Measurements from ENCODE around the gene ZFP36L1.
"Not testable (repeated sequence)": the region's sequence is repeated elsewhere in the genome, so short reads cannot be mapped to it uniquely, and the experiment has no call there.

ZFP36L1 gene

GRCh38 chr14:68766299-68767247 is 26.3 kb downstream of the ZFP36L1 start:
- no peak for DNase-seq (ENCODE audit: extremely low read depth in 1 of 2, low read depth in 1 of 2)

DNA sequence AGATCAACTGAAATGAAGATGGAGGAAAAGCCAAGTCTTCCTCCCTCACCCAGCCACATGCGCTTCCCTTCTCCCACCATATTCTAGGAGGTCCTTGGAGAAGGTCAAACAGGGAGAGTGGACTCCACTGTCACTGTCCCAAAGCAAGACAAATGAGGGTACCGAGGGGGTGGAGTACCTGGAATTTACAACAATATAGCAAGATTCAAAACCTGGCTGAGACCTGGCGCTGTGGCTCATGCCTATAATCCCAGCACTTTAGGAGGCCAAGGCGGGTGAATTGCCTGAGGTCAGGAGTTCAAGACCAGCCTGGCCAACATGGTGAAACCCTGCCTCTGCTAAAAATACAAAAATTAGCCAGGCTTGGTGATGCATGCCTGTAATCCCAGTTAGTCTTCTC is 29.0 kb downstream of the ZFP36L1 start:
- DNase-seq (ENCODE audit: extremely low read depth in 1 of 2, low read depth in 1 of 2), result not testable (repeated sequence)

GRCh38 chr14:68762953-68763764 is 29.7 kb downstream of the ZFP36L1 start:
- DNase-seq (ENCODE audit: extremely low read depth in 1 of 2, low read depth in 1 of 2), result no peak

DNA sequence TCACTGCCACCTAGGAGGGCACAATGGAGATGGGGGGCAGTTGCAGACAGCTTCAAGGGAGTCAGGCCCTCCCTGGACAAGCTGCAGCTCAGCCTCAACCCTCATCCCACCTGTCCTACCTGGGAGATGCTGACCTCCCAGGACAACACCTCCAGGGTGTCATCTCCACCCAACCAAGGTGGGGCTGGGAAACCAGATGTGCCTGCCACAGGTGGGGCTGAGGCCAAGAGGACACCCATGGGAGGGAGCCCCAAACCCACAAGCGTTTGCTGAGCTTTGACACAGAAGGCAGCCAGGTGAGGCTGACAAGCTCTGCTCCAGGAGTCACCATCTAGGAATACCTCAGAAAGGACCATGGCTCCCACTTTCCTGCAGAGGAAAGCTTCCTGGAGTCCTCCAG is 31.5 kb downstream of the ZFP36L1 start:
- no peak for DNase-seq (ENCODE audit: extremely low read depth in 1 of 2, low read depth in 1 of 2)

DNA sequence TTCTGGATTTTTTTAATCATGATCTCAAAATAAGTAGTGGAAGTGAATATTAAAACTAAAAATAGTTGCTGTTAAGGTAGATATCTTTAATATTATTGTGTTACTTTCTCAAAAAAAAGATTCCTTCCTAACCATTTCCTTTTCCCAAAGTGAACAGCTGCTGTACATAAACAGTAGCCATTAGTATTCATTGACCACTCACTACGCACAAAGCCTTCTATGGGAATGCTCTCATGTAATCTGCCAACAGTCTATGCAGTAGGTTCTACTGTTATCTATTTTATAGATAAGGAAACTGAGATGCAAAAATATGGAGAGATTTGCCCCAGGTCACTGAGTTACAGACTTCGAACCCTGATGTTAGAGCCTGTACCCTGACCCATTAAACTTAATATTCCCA is 32.1 kb downstream of the ZFP36L1 start:
- no peak for DNase-seq (ENCODE audit: extremely low read depth in 1 of 2, low read depth in 1 of 2)

DNA sequence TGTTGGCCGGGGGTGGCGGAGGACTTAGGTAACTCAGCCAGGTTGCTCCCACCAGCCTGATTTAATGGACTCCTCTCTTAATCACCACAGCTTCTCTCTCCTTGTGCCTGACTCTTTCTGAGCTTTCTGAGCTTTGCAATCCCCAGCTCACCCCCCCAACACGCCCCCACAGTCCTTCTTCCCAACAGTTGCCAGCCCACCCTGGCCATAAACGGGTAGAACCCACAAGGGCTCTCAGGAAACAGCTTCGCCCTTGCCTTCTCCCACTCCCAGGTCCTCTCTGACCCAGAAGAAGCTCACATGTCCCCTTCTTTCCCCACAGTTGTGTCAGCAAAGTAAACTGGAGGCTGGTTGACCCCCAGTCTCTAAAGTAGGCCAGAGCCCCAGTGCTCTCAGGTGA is 32.9 kb downstream of the ZFP36L1 start:
- no peak for DNase-seq (ENCODE audit: extremely low read depth in 1 of 2, low read depth in 1 of 2)

DNA sequence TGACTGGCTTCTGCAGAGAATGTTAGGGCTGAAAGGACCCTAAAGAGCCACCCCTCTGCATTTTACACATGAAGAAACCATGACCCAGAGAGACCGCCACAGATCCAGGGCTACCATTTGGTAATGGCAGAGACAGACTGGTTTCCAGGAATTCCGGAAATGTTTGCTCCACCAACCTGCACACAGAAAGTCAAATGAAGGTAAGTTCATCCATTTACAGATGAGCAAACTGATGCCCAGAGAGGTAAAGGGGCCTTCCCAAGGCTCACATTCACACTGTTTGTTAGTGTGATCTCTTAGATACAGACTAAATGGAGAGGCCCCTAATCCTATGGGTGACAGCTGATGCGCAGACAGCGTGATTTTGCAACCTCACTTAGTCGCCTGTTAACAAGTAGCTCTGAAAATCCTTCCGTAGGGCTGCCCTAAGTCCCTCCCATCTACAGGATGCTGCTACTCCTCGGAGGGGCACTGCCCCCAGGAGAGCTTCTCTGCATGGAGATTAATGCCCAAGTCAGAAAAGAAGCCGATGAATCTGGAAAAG is 33.8 kb downstream of the ZFP36L1 start:
- DNase-seq (ENCODE audit: extremely low read depth in 1 of 2, low read depth in 1 of 2), result no peak

- no peak for DNase-seq (ENCODE audit: extremely low read depth in 1 of 2, low read depth in 1 of 2)
Measured at GRCh38 chr14:68758301-68758700, 34.6 kb downstream of the ZFP36L1 start.

DNA sequence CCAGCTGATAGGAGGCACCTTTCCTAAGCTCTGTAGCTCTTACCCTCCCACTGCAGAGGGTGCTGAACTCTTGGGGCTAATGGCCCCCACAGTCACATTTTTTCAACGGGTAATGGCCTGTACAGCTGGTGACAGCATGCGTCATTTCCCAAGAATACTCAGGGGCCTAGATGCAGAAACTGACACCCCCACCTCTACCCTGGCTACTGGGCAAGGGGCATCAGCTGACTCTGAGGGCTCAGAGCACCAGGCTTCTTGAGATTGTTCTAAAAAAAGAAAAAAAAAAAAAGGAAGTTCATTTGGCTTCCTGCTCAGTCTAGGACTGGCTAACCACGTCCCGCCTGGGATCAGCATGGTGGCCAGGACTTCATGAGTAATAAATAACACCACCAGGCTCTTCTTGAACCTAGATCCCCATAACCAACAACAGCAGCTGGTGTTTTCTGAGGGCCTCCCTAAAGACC is 35.2 kb downstream of the ZFP36L1 start:
- no peak for DNase-seq (ENCODE audit: extremely low read depth in 1 of 2, low read depth in 1 of 2)

GRCh38 chr14:68756734-68757133 is 36.1 kb downstream of the ZFP36L1 start:
- DNase-seq (ENCODE audit: extremely low read depth in 1 of 2, low read depth in 1 of 2), result no peak

DNA sequence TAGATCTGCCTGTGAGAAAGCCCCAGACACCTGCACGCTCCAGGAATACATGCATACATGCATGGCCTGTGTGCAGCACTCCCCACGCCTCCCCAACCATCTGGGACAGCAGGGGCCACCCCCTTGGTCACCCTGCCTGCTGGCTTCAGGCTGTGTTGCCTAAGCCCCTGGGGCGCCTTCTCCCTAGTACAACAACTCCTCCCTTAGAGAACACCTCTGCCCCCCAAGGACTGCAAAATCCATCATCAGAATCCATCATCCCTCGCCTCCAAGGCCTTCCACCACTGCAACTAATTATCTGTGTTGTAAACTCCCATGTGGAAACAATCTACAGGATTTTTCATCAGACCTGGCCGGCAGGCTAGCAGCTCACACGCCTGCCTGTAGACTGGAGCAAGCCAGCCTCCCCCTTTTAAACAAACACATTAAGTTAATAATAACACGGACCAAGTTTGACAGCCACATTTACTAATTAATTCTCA is 36.8 kb downstream of the ZFP36L1 start:
- DNase-seq (ENCODE audit: extremely low read depth in 1 of 2, low read depth in 1 of 2), result no peak

GRCh38 chr14:68755016-68755353 is 37.9 kb downstream of the ZFP36L1 start:
- no peak for DNase-seq (ENCODE audit: extremely low read depth in 1 of 2, low read depth in 1 of 2)

GRCh38 chr14:68753690-68754089 is 39.2 kb downstream of the ZFP36L1 start:
- DNase-seq (ENCODE audit: extremely low read depth in 1 of 2, low read depth in 1 of 2), result no peak

DNA sequence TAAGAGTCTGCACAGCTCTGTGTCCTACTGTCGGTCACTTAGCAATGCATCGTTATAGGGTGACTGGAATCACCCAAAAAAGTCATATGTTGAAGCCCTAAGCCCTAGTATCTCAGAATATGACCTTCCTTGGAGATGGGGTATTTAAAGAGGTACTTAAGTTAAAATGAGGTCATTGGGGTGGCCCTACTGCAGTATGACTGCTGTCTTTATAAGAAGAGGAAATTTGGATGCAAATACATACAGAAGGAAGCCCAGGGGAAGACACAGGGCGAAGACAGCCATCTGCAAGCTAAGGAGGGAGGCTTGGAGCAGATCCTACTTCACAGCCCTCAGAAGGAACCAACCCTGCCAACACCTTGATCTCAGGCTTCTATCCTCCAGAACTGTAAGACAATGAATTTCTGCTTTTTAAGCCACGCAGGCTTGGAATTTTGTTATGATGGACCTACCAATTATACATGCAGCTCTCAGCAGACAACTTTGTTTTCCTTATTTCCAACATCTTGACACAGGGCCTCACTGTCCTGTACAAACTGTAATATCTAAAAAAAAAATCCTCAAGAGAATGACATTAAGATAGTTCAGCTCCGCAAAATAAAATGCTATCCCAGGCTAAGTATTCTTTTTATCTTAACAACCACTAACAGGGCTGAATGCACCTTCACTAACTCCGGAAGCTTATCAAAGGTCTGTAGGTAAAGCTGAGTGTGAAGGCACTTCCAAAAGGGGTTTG is 40.4 kb downstream of the ZFP36L1 start:
- DNase-seq (ENCODE audit: extremely low read depth in 1 of 2, low read depth in 1 of 2), result no peak

GRCh38 chr14:68749487-68750475 is 43.1 kb downstream of the ZFP36L1 start:
- no peak for DNase-seq (ENCODE audit: extremely low read depth in 1 of 2, low read depth in 1 of 2)

DNA sequence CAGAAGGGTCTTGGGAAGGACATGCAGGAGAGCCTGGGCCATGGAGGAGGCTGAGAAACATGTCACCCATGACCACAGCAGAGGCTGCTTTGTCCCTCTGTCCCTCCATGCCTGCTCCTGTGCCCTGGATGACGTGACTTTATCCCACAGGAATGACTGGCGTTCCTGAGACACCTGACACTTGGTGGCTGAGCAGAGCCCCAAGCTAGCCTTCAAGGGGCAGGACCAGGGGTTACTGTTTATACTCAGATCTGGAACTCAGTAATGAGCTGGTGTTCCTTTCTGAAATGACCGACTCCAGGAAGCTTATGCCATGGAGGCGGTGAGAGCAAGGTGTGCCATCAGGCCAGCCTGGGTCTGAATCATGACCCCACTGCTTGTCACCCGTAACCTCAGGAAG is 44.2 kb downstream of the ZFP36L1 start:
- no peak for DNase-seq (ENCODE audit: extremely low read depth in 1 of 2, low read depth in 1 of 2)

- no peak for DNase-seq (ENCODE audit: extremely low read depth in 1 of 2, low read depth in 1 of 2)
Measured at GRCh38 chr14:68748260-68748659, 44.6 kb downstream of the ZFP36L1 start.

DNA sequence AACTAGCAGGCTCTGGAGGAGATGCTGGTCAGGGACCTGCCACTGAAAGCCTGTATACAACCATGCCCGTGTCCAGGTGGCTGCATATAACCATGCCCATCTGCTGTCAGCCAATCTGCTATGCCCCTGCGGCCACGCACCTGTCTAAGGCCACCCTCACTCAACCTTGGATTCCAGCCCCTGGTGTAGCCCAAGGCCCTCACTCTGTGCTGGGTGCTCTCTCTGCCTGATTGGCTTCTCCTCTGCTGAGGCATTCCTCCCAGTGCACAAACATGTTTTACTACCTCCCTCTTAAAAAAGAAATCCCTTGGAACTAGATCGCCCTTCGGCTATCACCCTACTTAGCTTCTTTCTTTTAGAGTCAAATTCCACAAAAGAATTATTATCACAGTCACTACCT is 45.5 kb downstream of the ZFP36L1 start:
- DNase-seq (ENCODE audit: extremely low read depth in 1 of 2, low read depth in 1 of 2), result no peak

DNA sequence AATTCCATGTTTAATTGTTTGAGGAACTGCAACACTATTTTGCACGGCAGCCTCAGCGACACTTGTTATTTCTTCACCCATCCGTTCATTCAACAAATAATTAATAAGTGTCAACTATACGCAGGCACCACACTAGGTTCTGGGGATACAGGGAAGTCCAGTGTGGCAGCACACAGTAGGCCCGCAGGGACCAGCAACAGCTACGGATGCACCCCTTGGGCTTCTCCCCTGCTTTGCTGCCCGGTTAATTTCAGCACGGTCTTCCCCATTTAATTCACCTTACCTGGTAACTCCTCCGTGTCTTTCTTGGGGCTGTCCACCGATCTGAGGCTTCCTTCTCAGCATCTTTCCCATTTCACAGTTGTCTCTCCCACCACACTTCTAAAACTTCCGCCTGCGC is 48.3 kb downstream of the ZFP36L1 start:
- DNase-seq (ENCODE audit: extremely low read depth in 1 of 2, low read depth in 1 of 2), result no peak
